HG03097 (cell line): ENCODE measurements around the gene ZNF577.

ENCODE experiments used
- ATAC-seq: cut with Tn5 transposase; IDR thresholded peaks from one replicate; pipeline ENCODE4 v1.9.1; 2021; ENCODE audit not compliant: unreplicated experiment, low FRiP score

The ZNF577 gene

DNA sequence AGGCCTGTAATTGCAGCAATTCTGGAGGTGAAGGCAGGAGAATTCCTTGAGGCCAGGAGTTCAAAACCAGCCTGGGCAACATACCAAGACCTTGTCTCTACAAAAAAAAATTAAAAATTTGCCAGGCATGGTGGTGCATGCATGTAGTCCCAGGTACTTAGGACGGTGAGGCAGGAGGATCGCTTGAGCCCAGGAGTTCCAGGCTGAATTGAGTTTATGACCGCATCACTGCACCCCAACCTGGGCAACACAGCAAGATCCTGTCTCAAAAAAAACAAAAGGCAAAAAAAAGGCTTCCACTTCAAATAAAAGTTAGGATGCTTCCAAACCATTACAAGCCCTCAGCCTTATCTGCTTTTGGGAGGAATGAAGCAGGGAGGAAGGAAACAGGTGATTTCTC lies 5.2 kb downstream of the ZNF577 start:
- no peak for ATAC-seq

DNA sequence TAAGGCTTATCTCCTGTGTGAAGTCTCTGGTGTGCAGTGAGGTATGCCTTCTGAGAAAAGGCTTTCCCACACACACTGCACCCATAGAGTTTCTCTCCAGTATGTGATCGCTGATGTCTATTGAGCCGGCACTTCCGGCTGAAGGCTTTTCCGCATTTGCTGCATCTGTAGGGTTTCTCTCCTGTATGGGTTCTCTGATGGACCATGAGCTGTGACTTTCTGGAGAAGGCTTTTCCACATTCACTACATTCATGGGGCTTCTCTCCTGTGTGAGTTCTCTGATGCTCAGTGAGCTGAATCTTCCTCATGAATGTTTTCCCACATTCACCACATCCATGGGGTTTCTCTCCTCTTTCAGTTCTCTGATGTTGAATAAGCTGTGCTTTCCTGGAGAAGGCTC lies 14.7 kb downstream of the ZNF577 start:
- ATAC-seq = no peak

- ATAC-seq = no peak
These were observed 25.7 kb downstream of the ZNF577 start for GRCh38 chr19:51861870-51862622.

GRCh38 chr19:51837145-51837544 lies 50.6 kb downstream of the ZNF577 start:
- ATAC-seq = no peak

- no peak for ATAC-seq
These were observed 57.5 kb downstream of the ZNF577 start for GRCh38 chr19:51830274-51830673.

GRCh38 chr19:51824281-51825005 lies 63.3 kb downstream of the ZNF577 start:
- no peak for ATAC-seq

DNA sequence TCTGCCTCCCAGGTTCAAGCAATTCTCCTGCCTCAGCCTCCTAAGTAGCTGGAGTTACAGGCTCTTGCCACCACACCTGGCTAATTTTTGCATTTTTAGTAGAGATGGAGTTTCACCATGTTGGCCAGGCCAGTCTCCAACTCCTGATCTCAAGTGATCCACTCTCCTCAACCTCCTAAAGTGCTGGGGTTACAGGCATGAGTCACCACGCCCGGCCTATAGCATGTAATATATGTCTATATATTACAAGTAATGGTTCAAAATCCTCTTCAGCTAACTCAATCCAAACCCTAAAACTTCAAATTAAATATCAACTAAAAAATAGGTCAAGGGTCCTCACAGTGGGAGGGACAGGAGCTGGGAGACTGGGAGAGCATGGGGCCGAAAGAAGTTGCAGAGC lies 64.8 kb downstream of the ZNF577 start:
- ATAC-seq = no peak

DNA sequence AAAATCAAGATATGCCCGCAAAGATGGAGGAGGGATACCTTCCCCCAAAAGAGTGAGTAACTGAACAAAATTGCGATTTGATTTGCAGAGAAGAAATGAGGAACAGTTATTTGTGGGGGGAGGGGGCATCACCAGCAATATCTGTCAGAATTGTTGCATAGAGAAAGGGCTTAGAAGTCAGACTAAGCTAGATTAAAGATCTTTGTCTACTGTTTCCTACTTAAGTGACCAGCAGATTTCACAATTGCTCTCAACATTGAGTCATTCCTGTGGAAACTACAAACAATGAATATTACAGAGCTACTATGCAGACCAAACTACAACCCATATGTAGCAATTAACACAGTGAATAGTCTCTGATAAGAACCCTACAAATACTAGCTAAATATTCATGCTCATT lies 65.4 kb downstream of the ZNF577 start:
- ATAC-seq = no peak

DNA sequence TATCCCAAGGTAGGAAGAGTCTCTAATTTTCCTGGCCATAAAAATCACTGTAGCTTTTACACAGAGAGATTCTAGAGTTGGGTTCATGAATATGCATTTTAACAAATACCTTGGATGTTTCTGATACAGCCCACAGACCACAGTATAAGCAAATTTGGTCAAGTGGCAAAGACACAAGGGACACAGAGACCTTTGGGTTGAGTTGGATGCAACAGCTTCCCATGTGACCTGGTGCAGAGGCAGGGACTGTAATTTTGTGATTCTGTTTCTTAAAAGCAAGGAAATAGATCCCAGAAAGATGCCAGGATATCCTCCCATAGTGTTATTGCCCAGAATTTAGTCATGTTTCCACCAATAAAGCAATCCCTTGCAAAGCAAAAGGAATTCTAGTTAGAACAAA lies 65.8 kb downstream of the ZNF577 start:
- no peak for ATAC-seq

GRCh38 chr19:51821456-51821855 lies 66.3 kb downstream of the ZNF577 start:
- ATAC-seq = no peak
